A549 (cell line): Measurements from ENCODE around the gene CPNE4. TPM values are rescaled to one million over a fixed set of nuclear protein-coding genes. Genes with fewer than 3 reads are reported as not detected.

ENCODE experiments used
- ATAC-seq, 2 experiments: fragments of 200-7000 bp in 1 of 2; fragments of >200 bp in 1 of 2; cut with Nextera tagmentation in 1 of 2; cut with Tn5 transposase in 1 of 2; 3 replicates each; pipeline versions ENCODE4 v1.8.0 to v1.9.1; 2018 to 2020; ENCODE audit warnings: mild to moderate bottlenecking in 1 of 2, moderate library complexity in 1 of 2
- CTCF ChIA-PET: fragments of 300-600 bp; sonication (Branson Sonifier 250); formaldehyde crosslinking; extraction: SDS; loops from one replicate; lab custom pipeline; 2021; ENCODE audit warnings: antibody characterized with exemption, inconsistent platforms; lab: Yijun Ruan, JAX
- POLR2A ChIA-PET: fragments of 350-600 bp; formaldehyde crosslinking; extraction: SDS; loops from one replicate; lab custom pipeline; 2021; ENCODE audit warnings: antibody characterized with exemption, inconsistent platforms; lab: Yijun Ruan, JAX
- DNase-seq, 2 experiments: peaks; one replicate each; pipeline versions ENCODE4 v3.0.0 to v3.0.0-alpha.2; 2011 to 2016; ENCODE audit warnings: low read depth in 1 of 2, low spot score in 1 of 2
- FAIRE-seq: peaks from 2 replicates; lab custom pipeline; 2011; peaks lifted over from hg19 to GRCh38; lab: Jason Lieb, UNC
- H3K27ac ChIP-seq, 2 experiments: fragments of >200 bp; sonication (Bioruptor Twin); formaldehyde crosslinking; 3 replicates each; pipeline ENCODE4 v1.5.1; 2016 to 2017
- H3K4me1 ChIP-seq: fragments of >200 bp; sonication (Bioruptor Twin); formaldehyde crosslinking; 3 replicates; pipeline ENCODE4 v1.6.1; 2016
- H3K4me2 ChIP-seq: fragments of >200 bp; sonication (Bioruptor Twin); formaldehyde crosslinking; 3 replicates; pipeline ENCODE4 v1.6.1; 2016
- H3K4me3 ChIP-seq: fragments of >200 bp; sonication (Bioruptor Twin); formaldehyde crosslinking; 3 replicates; pipeline ENCODE4 v1.5.1; 2016
- H3K9me3 ChIP-seq: fragments of >200 bp; sonication (Bioruptor Twin); formaldehyde crosslinking; 3 replicates; pipeline ENCODE4 v1.6.1; 2016
- CBX8 ChIP-seq: fragments of 200-600 bp; sonication (generic); IDR thresholded peaks from 2 replicates; pipeline ENCODE4 v1.6.1; 2016
- CHD2 ChIP-seq: fragments of 150-350 bp; IDR thresholded peaks from 2 replicates; pipeline ENCODE4 v1.6.1; 2014; ENCODE audit warnings: low read length; ENCODE audit not compliant: partially characterized antibody
- CHD4 ChIP-seq: fragments of 200-600 bp; sonication (generic); IDR thresholded peaks from 2 replicates; pipeline ENCODE4 v1.6.1; 2016; ENCODE audit warnings: antibody characterized with exemption, mild to moderate bottlenecking, borderline replicate concordance
- E2F6 ChIP-seq: IDR thresholded peaks from 2 replicates; pipeline ENCODE4 v1.6.1; 2012; ENCODE audit warnings: low read depth, borderline replicate concordance
- EHF ChIP-seq: fragments of 250-450 bp; sonication (Bioruptor Pico); IDR thresholded peaks from 2 replicates; pipeline ENCODE4 v1.5.0; 2020; ENCODE audit warnings: mild to moderate bottlenecking
- ESRRA ChIP-seq: fragments of 150-350 bp; IDR thresholded peaks from 2 replicates; pipeline ENCODE4 v1.6.1; 2014; ENCODE audit warnings: mild to moderate bottlenecking, low read length, borderline replicate concordance
- FOSL2 ChIP-seq, 2 experiments: fragments of 450-650 bp in 1 of 2; fragments of >200 bp in 1 of 2; sonication (Bioruptor Twin) in 1 of 2; formaldehyde crosslinking; IDR thresholded peaks; 2 replicates each; pipeline versions ENCODE4 v1.5.0 to v1.6.1; 2016 to 2020; ENCODE audit warnings: mild to moderate bottlenecking in 1 of 2, moderate library complexity in 1 of 2
- HEYL ChIP-seq: fragments of 250-450 bp; sonication (Bioruptor Pico); IDR thresholded peaks from 2 replicates; pipeline ENCODE4 v1.8.0; 2021; ENCODE audit warnings: mild to moderate bottlenecking, moderate library complexity
- HOXB5 ChIP-seq: fragments of 250-450 bp; sonication (Bioruptor Pico); IDR thresholded peaks from 2 replicates; pipeline ENCODE4 v1.5.0; 2020; ENCODE audit warnings: mild to moderate bottlenecking, moderate library complexity
- JUN ChIP-seq, 2 experiments: fragments of >200 bp; sonication (Bioruptor Twin); formaldehyde crosslinking; IDR thresholded peaks; 2 replicates in 1 of 2; 3 replicates in 1 of 2; pipeline ENCODE4 v1.6.1; 2016 to 2017
- NPAS2 ChIP-seq: fragments of 250-450 bp; sonication (Bioruptor Pico); IDR thresholded peaks from 2 replicates; pipeline ENCODE4 v1.8.0; 2022; ENCODE audit warnings: mild to moderate bottlenecking, moderate library complexity, borderline replicate concordance
- NR3C1 ChIP-seq: fragments of >200 bp; sonication (Bioruptor Twin); formaldehyde crosslinking; IDR thresholded peaks from 3 replicates; pipeline ENCODE4 v1.6.1; 2017
- POLR2AphosphoS2 ChIP-seq: conservative IDR thresholded peaks from 2 replicates; pipeline ENCODE4 v1.6.1; 2012; ENCODE audit warnings: low read length, improper control_type of control experiment, inconsistent platforms
- RARB ChIP-seq: fragments of 250-450 bp; sonication (Bioruptor Pico); IDR thresholded peaks from 2 replicates; pipeline ENCODE4 v1.8.0; 2021; ENCODE audit warnings: mild to moderate bottlenecking, moderate library complexity
- RCOR1 ChIP-seq: fragments of 150-350 bp; IDR thresholded peaks from 2 replicates; pipeline ENCODE4 v1.6.1; 2014; ENCODE audit warnings: antibody characterized with exemption, low read length, low read depth
- RNF2 ChIP-seq: fragments of 200-600 bp; sonication (generic); IDR thresholded peaks from 2 replicates; pipeline ENCODE4 v1.6.1; 2016; ENCODE audit warnings: low read depth, mild to moderate bottlenecking, antibody characterized with exemption, moderate library complexity, borderline replicate concordance
- SREBF2 ChIP-seq: fragments of 450-650 bp; IDR thresholded peaks from 2 replicates; pipeline ENCODE4 v1.6.1; 2014; ENCODE audit warnings: mild to moderate bottlenecking, moderate library complexity
- TFCP2L1 ChIP-seq: fragments of 250-450 bp; sonication (Bioruptor Pico); IDR thresholded peaks from 2 replicates; pipeline ENCODE4 v1.5.0; 2021; ENCODE audit warnings: mild to moderate bottlenecking
- TP53 ChIP-seq: fragments of 250-450 bp; sonication (Bioruptor Pico); IDR thresholded peaks from 2 replicates; pipeline ENCODE4 v1.5.0; 2021; ENCODE audit warnings: mild to moderate bottlenecking, moderate library complexity
- ZSCAN20 ChIP-seq: fragments of 250-450 bp; sonication (Bioruptor Pico); IDR thresholded peaks from 2 replicates; pipeline ENCODE4 v1.8.0; 2022; ENCODE audit warnings: mild to moderate bottlenecking, moderate library complexity
- WGBS: methylation state at CpG from one replicate; pipeline ENCODE4 v1.1.6; 2017; ENCODE audit errors: missing lambda C conversion rate; 5-methylcytosine and 5-hydroxymethylcytosine counted together
- polyA plus RNA-seq, 4 experiments: library from polyadenylated mRNA; depleted of rRNA in 3 of 4; stranded (reverse); fragments of >200 nt; fragmentation: RNase III in 1 of 4; extraction: RNeasy Plus Mini Kit Qiagen cat#74134 plus additional on column Dnase treatment in 1 of 4; gene quantifications; 2 replicates in 3 of 4; 3 replicates in 1 of 4; pipeline ENCODE4 v1.2.3, GENCODE V29; 2011 to 2017
- TF ChIP-seq, protein P1 (sequence below): fragments of 150-350 bp; IDR thresholded peaks from 2 replicates; pipeline ENCODE4 v1.6.1; 2014; ENCODE audit warnings: low read depth, mild to moderate bottlenecking, low read length
- TF ChIP-seq, protein P2 (sequence below): fragments of >200 bp; sonication (Bioruptor Twin); formaldehyde crosslinking; IDR thresholded peaks from 3 replicates; pipeline ENCODE4 v1.6.1; 2016
- TF ChIP-seq, protein P3 (sequence below): fragments of 250-450 bp; sonication (Bioruptor Pico); IDR thresholded peaks from 2 replicates; pipeline ENCODE4 v1.5.0; 2021; ENCODE audit warnings: mild to moderate bottlenecking, moderate library complexity, borderline replicate concordance
- TF ChIP-seq, protein P4 (sequence below): IDR thresholded peaks from 2 replicates; pipeline ENCODE4 v1.6.1; 2012
- TF ChIP-seq, protein P5 (sequence below): fragments of 250-450 bp; sonication (Bioruptor Pico); IDR thresholded peaks from 2 replicates; pipeline ENCODE4 v1.5.0; 2020; ENCODE audit warnings: low read depth, mild to moderate bottlenecking, moderate library complexity

CPNE4 gene
- polyA plus RNA-seq, 2 of the 4 experiments (the other 2 are of a cell fraction): 3.6 to 8.7 TPM

DNA sequence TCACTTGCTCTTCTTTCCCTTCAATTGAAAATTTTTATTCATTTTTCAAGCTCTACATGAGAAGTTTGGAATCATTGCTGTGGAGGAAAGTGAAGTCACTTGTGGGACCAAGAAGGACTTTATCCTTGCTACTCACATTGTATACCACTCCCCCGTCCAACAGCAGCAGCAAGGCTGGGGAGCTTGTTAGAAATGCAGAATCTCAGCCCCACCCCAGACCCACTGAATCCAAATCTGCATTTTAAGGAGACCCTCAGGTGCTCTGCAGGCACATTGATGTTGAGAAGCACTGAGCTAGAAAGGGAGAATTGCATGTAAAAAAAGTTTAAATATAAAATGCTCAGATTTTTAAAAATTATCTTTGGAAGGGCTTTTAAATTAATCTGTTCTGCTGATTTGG is 329.7 kb downstream of the CPNE4 start:
- Histone ChIP-seq H3K4me2 (peak overlapping the region; percentile 55; the same call in 2 of the 3 replicates), H3K4me3 (no peak overlapping the region), H3K27ac (peak overlapping the region; percentile 50 to 62; a peak in 2 of 6 replicates), H3K4me1 (peaks cover 18% of the 10 kb centered on the region; the same call in 2 of the 3 replicates), H3K9me3 (no peaks in the 10 kb centered on the region)
- POLR2A ChIA-PET: no interaction called here
- no peak for TF ChIP-seq NPAS2 (CRISPR knock-in tag)
- TF ChIP-seq SREBF2: no peak
- TF ChIP-seq RARB (CRISPR knock-in tag): no peak
- TF ChIP-seq NR3C1: no peak
- TF ChIP-seq POLR2AphosphoS2: no peak
- TF ChIP-seq HEYL (CRISPR knock-in tag): no peak
- TF ChIP-seq CBX8: no peak
- no peak for TF ChIP-seq CHD4
- TF ChIP-seq RCOR1: no peak
- TF ChIP-seq E2F6: no peak
- TF ChIP-seq, all 56 proteins: peak for 0
- DNase-seq (no peak), FAIRE-seq (no peak), ATAC-seq (no peak)
- CTCF ChIA-PET: no interaction called here
- 90% methylated on average over 1 of the region's 1 CpG for WGBS

- peaks cover 18% of the 10 kb centered on the region; the same call in 2 of the 3 replicates for H3K4me1 ChIP-seq
- no peak for FAIRE-seq
- H3K27ac ChIP-seq: no peak overlapping the region
- peak in 1 of 2 experiments; percentile 9 for DNase-seq
- WGBS: 72% methylated on average over 2 of the region's 2 CpGs
- H3K9me3 ChIP-seq: no peaks in the 10 kb centered on the region
- no peak overlapping the region for H3K4me2 ChIP-seq
- CTCF ChIA-PET: interaction anchor here (1.1 kb wide), 1 partner anchor 9 kb away, joined by 3 read pairs; no protein-coding TSS in a partner anchor
- ATAC-seq: no peak
- TF ChIP-seq, protein P1, sequence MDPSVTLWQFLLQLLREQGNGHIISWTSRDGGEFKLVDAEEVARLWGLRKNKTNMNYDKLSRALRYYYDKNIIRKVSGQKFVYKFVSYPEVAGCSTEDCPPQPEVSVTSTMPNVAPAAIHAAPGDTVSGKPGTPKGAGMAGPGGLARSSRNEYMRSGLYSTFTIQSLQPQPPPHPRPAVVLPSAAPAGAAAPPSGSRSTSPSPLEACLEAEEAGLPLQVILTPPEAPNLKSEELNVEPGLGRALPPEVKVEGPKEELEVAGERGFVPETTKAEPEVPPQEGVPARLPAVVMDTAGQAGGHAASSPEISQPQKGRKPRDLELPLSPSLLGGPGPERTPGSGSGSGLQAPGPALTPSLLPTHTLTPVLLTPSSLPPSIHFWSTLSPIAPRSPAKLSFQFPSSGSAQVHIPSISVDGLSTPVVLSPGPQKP: no peak
- no peak for TF ChIP-seq ZSCAN20 (CRISPR knock-in tag)
- no peak for TF ChIP-seq TFCP2L1 (CRISPR knock-in tag)
- TF ChIP-seq, protein P2, sequence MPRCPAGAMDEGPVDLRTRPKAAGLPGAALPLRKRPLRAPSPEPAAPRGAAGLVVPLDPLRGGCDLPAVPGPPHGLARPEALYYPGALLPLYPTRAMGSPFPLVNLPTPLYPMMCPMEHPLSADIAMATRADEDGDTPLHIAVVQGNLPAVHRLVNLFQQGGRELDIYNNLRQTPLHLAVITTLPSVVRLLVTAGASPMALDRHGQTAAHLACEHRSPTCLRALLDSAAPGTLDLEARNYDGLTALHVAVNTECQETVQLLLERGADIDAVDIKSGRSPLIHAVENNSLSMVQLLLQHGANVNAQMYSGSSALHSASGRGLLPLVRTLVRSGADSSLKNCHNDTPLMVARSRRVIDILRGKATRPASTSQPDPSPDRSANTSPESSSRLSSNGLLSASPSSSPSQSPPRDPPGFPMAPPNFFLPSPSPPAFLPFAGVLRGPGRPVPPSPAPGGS: no peak
- TF ChIP-seq EHF: no peak
- TF ChIP-seq, protein P3, sequence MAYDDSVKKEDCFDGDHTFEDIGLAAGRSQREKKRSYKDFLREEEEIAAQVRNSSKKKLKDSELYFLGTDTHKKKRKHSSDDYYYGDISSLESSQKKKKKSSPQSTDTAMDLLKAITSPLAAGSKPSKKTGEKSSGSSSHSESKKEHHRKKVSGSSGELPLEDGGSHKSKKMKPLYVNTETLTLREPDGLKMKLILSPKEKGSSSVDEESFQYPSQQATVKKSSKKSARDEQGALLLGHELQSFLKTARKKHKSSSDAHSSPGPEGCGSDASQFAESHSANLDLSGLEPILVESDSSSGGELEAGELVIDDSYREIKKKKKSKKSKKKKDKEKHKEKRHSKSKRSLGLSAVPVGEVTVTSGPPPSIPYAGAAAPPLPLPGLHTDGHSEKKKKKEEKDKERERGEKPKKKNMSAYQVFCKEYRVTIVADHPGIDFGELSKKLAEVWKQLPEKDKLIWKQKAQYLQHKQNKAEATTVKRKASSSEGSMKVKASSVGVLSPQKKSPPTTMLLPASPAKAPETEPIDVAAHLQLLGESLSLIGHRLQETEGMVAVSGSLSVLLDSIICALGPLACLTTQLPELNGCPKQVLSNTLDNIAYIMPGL (CRISPR knock-in tag): no peak
- no peak for TF ChIP-seq TP53 (CRISPR knock-in tag)
- TF ChIP-seq JUN (IDR thresholded peaks at IDR 0.05): no peak
- TF ChIP-seq POLR2AphosphoS2: no peak
- TF ChIP-seq NPAS2 (CRISPR knock-in tag): no peak
- no peak overlapping the region for H3K4me3 ChIP-seq
- POLR2A ChIA-PET: no interaction called here
Measured at GRCh38 chr3:131704098-131704497, 330.7 kb downstream of the CPNE4 start.

DNA sequence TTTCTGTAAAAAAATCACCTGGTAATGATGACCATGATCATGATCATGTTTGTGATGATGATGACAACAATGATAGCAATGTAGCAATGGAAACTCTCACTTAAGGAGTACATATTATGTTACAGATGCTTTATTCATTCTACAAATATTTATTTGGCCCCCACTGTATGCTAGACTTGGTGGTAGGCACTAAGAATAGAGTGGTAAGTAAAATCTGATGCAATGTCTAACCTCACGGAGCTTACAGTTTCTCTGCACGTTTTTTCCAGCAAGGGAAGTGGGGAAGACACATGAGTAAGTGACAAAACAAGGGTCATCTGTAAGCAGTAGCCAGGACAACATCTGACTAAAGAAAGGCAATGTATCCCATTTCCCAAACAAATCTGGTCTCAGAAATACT is 332.7 kb downstream of the CPNE4 start:
- DNase-seq (peak in 1 of 2 experiments; percentile 21), ATAC-seq (no peak), FAIRE-seq (no peak)
- Histone ChIP-seq H3K4me3 (no peak overlapping the region), H3K27ac (0 out of 6 replicates have a peak overlapping the region, but pooled peaks of 1 of the 2 experiments have one; percentile 5), H3K4me1 (peaks cover 18% of the 10 kb centered on the region; the same call in 2 of the 3 replicates), H3K9me3 (no peaks in the 10 kb centered on the region), H3K4me2 (peak overlapping the region; percentile 28; the same call in 1 of the 3 replicates)
- 14% methylated on average over 2 of the region's 2 CpGs for WGBS
- CTCF ChIA-PET: no interaction called here
- POLR2A ChIA-PET: no interaction called here
- TF ChIP-seq TP53 (CRISPR knock-in tag): no peak
- TF ChIP-seq JUN (IDR thresholded peaks at IDR 0.05): no peak
- no peak for TF ChIP-seq HOXB5 (CRISPR knock-in tag)
- TF ChIP-seq CHD2: no peak
- TF ChIP-seq, protein P4, sequence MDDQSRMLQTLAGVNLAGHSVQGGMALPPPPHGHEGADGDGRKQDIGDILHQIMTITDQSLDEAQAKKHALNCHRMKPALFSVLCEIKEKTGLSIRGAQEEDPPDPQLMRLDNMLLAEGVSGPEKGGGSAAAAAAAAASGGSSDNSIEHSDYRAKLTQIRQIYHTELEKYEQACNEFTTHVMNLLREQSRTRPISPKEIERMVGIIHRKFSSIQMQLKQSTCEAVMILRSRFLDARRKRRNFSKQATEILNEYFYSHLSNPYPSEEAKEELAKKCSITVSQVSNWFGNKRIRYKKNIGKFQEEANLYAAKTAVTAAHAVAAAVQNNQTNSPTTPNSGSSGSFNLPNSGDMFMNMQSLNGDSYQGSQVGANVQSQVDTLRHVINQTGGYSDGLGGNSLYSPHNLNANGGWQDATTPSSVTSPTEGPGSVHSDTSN: no peak
- no peak for TF ChIP-seq FOSL2 (IDR thresholded peaks at IDR 0.05)
- TF ChIP-seq FOSL2 (CRISPR knock-in tag; IDR thresholded peaks at IDR 0.05): no peak; the same call in 1 of the 2 replicates
- TF ChIP-seq, protein P5, sequence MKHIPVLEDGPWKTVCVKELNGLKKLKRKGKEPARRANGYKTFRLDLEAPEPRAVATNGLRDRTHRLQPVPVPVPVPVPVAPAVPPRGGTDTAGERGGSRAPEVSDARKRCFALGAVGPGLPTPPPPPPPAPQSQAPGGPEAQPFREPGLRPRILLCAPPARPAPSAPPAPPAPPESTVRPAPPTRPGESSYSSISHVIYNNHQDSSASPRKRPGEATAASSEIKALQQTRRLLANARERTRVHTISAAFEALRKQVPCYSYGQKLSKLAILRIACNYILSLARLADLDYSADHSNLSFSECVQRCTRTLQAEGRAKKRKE (CRISPR knock-in tag): no peak
- TF ChIP-seq RNF2: no peak
- TF ChIP-seq RCOR1: no peak
- TF ChIP-seq ESRRA: no peak
